Ureter (tissue), 1 donor: ENCODE data around the gene KLHL29. TPM values are rescaled to one million over a fixed set of nuclear protein-coding genes. Genes with fewer than 3 reads are reported as not detected.

ENCODE experiments used
- DNase-seq: peaks from one replicate; pipeline ENCODE4 v3.0.0-alpha.2; 2020; ENCODE audit warnings: low spot score
- total RNA-seq: library from RNA; stranded (reverse); gene quantifications from one replicate; pipeline ENCODE4 v1.2.4, GENCODE V29; 2023
- donor health status: DM: yes; HTN: yes; CAD: no.

Gene KLHL29
- total RNA-seq, 1 donor from 2014 or later: 16.8 TPM

GRCh38 chr2:23614701-23615100, 229.7 kb downstream of the KLHL29 start:
- no peak for DNase-seq

GRCh38 chr2:23615216-23616020, 230.4 kb downstream of the KLHL29 start:
- no peak for DNase-seq

GRCh38 chr2:23616630-23617029, 231.7 kb downstream of the KLHL29 start:
- no peak for DNase-seq

- DNase-seq: peak; percentile 65
Observed at GRCh38 chr2:23617167-23617810, 232.3 kb downstream of the KLHL29 start.

- no peak for DNase-seq
Observed at GRCh38 chr2:23617811-23618215, 232.8 kb downstream of the KLHL29 start.

GRCh38 chr2:23618265-23618664, 233.3 kb downstream of the KLHL29 start:
- no peak for DNase-seq

- DNase-seq: no peak
Observed at GRCh38 chr2:23618794-23619530, 234.0 kb downstream of the KLHL29 start.

- no peak for DNase-seq
Observed at GRCh38 chr2:23619941-23620340, 235.0 kb downstream of the KLHL29 start.

GRCh38 chr2:23620841-23621341, 235.9 kb downstream of the KLHL29 start:
- DNase-seq: no peak

GRCh38 chr2:23621616-23622015, 236.6 kb downstream of the KLHL29 start:
- no peak for DNase-seq

GRCh38 chr2:23622466-23622865, 237.5 kb downstream of the KLHL29 start:
- no peak for DNase-seq

- DNase-seq: no peak
Observed at GRCh38 chr2:23622966-23623675, 238.1 kb downstream of the KLHL29 start.

GRCh38 chr2:23624378-23624777, 239.4 kb downstream of the KLHL29 start:
- DNase-seq: no peak

GRCh38 chr2:23624915-23625314, 239.9 kb downstream of the KLHL29 start:
- no peak for DNase-seq

GRCh38 chr2:23625726-23626125, 240.7 kb downstream of the KLHL29 start:
- no peak for DNase-seq

GRCh38 chr2:23626701-23627230, 241.8 kb downstream of the KLHL29 start:
- no peak for DNase-seq

GRCh38 chr2:23627236-23628009, 242.4 kb downstream of the KLHL29 start:
- DNase-seq: no peak

- DNase-seq: no peak
Observed at GRCh38 chr2:23628926-23629771, 244.2 kb downstream of the KLHL29 start.

- no peak for DNase-seq
Observed at GRCh38 chr2:23629772-23630480, 244.9 kb downstream of the KLHL29 start.
